Measurements from ENCODE around the gene SASH1.
"Not testable (repeated sequence)": the region's sequence is repeated elsewhere in the genome, so short reads cannot be mapped to it uniquely, and the experiment has no call there.

The SASH1 gene

GRCh38 chr6:148347441-148348054 lies 4.9 kb downstream of the SASH1 start:
- H3K4me3 ChIP-seq (ENCODE audit: low read depth, low read length), result no peak overlapping the region
- no peak for DNase-seq (ENCODE audit: low read depth)
- TF ChIP-seq CTCF (IDR thresholded peaks at IDR 0.05; ENCODE audit: low read depth, low read length, missing control alignments), result no peak

GRCh38 chr6:148348335-148348734 lies 5.7 kb downstream of the SASH1 start:
- no peak overlapping the region for H3K4me3 ChIP-seq (ENCODE audit: low read depth, low read length)
- TF ChIP-seq CTCF (IDR thresholded peaks at IDR 0.05; ENCODE audit: low read depth, low read length, missing control alignments), result no peak
- no peak for DNase-seq (ENCODE audit: low read depth)

- H3K4me3 ChIP-seq (ENCODE audit: low read depth, low read length), result no peak overlapping the region
- DNase-seq (ENCODE audit: low read depth), result no peak
- TF ChIP-seq CTCF (IDR thresholded peaks at IDR 0.05; ENCODE audit: low read depth, low read length, missing control alignments), result no peak
Measured at GRCh38 chr6:148348778-148349177, 6.1 kb downstream of the SASH1 start.

GRCh38 chr6:148349466-148349865 lies 6.8 kb downstream of the SASH1 start:
- no peak for DNase-seq (ENCODE audit: low read depth)
- TF ChIP-seq CTCF (IDR thresholded peaks at IDR 0.05; ENCODE audit: low read depth, low read length, missing control alignments), result no peak
- no peak overlapping the region for H3K4me3 ChIP-seq (ENCODE audit: low read depth, low read length)

GRCh38 chr6:148351309-148351708 lies 8.7 kb downstream of the SASH1 start:
- DNase-seq (ENCODE audit: low read depth), result no peak
- TF ChIP-seq CTCF (IDR thresholded peaks at IDR 0.05; ENCODE audit: low read depth, low read length, missing control alignments), result no peak
- H3K4me3 ChIP-seq (ENCODE audit: low read depth, low read length), result no peak overlapping the region

- not testable (repeated sequence) for DNase-seq (ENCODE audit: low read depth); H3K4me3 ChIP-seq (ENCODE audit: low read depth, low read length)
Measured at GRCh38 chr6:148352421-148352820, 9.8 kb downstream of the SASH1 start.

GRCh38 chr6:148358196-148358785 lies 15.7 kb downstream of the SASH1 start:
- no peak overlapping the region for H3K4me3 ChIP-seq (ENCODE audit: low read depth, low read length)
- no peak for TF ChIP-seq CTCF (IDR thresholded peaks at IDR 0.05; ENCODE audit: low read depth, low read length, missing control alignments)
- no peak for DNase-seq (ENCODE audit: low read depth)
